OCI-LY1 (cell line): ENCODE data around the gene STK32C.
"Not testable (repeated sequence)": the region's sequence is repeated elsewhere in the genome, so short reads cannot be mapped to it uniquely, and the experiment has no call there.

Source experiments
- H2AFZ ChIP-seq: fragments of 200-600 bp; sonication (generic), shearing (Covaris generic); 2 replicates; pipeline ENCODE4 v1.6.0; 2014; ENCODE audit warnings: antibody characterized with exemption, mild to moderate bottlenecking, low read length
- H3F3A ChIP-seq: fragments of 200-600 bp; sonication (generic), shearing (Covaris generic); 2 replicates; pipeline ENCODE4 v1.6.0; 2014; ENCODE audit warnings: mild to moderate bottlenecking, antibody characterized with exemption, low read length, moderate library complexity; ENCODE audit not compliant: insufficient read depth
- H3K27ac ChIP-seq: fragments of 200-600 bp; sonication (generic); 2 replicates; pipeline ENCODE4 v1.5.1; 2014; ENCODE audit warnings: low read length, mixed run types, mild to moderate bottlenecking, low read depth; ENCODE audit not compliant: poor library complexity, severe bottlenecking
- H3K27me3 ChIP-seq: fragments of 200-600 bp; sonication (generic); 2 replicates; pipeline ENCODE4 v1.6.0; 2014; ENCODE audit warnings: antibody characterized with exemption, mild to moderate bottlenecking, low read length, moderate library complexity; ENCODE audit not compliant: insufficient read depth
- H3K36me3 ChIP-seq: fragments of 200-600 bp; sonication (generic); 2 replicates; pipeline ENCODE4 v1.6.1; 2014; ENCODE audit warnings: mild to moderate bottlenecking, antibody characterized with exemption, low read length, moderate library complexity, mixed read lengths; ENCODE audit not compliant: insufficient read depth
- H3K4me1 ChIP-seq: fragments of 200-600 bp; sonication (generic); 2 replicates; pipeline ENCODE4 v1.5.1; 2014; ENCODE audit warnings: mild to moderate bottlenecking, low read length, moderate library complexity; ENCODE audit not compliant: insufficient read depth, severe bottlenecking
- H3K4me2 ChIP-seq: fragments of 200-600 bp; sonication (generic), shearing (Covaris generic); 2 replicates; pipeline ENCODE4 v1.6.1; 2014; ENCODE audit warnings: low read length
- H3K4me3 ChIP-seq: fragments of 200-600 bp; sonication (generic); 2 replicates; pipeline ENCODE4 v1.5.1; 2014; ENCODE audit warnings: low read length, low read depth, mild to moderate bottlenecking, mixed read lengths; ENCODE audit not compliant: poor library complexity, severe bottlenecking
- H3K79me2 ChIP-seq: fragments of 200-600 bp; shearing (Covaris generic); 2 replicates; pipeline ENCODE4 v1.6.1; 2016; ENCODE audit warnings: mixed run types, low read length, mixed read lengths; ENCODE audit not compliant: insufficient read depth
- H3K9ac ChIP-seq: fragments of 200-600 bp; sonication (generic), shearing (Covaris generic); 2 replicates; pipeline ENCODE4 v1.6.1; 2014; ENCODE audit warnings: mild to moderate bottlenecking, low read length, mixed read lengths
- H3K9me2 ChIP-seq: fragments of 200-600 bp; sonication (generic), shearing (Covaris generic); 2 replicates; pipeline ENCODE4 v1.6.1; 2014; ENCODE audit warnings: low read depth, mild to moderate bottlenecking, low read length, mixed read lengths
- H3K9me3 ChIP-seq: fragments of 200-600 bp; shearing (Covaris generic); 2 replicates; pipeline ENCODE4 v1.6.1; 2014; ENCODE audit warnings: low read length, mixed read lengths
- H4K20me1 ChIP-seq: fragments of 200-600 bp; sonication (generic), shearing (Covaris generic); 2 replicates; pipeline ENCODE4 v1.6.0; 2016; ENCODE audit warnings: mild to moderate bottlenecking, low read length; ENCODE audit not compliant: insufficient read depth
- CTCF ChIP-seq: fragments of 200-600 bp; sonication (generic), shearing (Covaris generic); IDR thresholded peaks from 2 replicates; pipeline ENCODE4 v1.5.1; 2017; ENCODE audit warnings: mild to moderate bottlenecking, antibody characterized with exemption, low read length, moderate library complexity, mixed read lengths
- EZH2 ChIP-seq: fragments of 200-600 bp; sonication (generic), shearing (Covaris generic); IDR thresholded peaks from 2 replicates; pipeline ENCODE4 v1.8.0; 2017; ENCODE audit warnings: borderline replicate concordance, mixed run types, mild to moderate bottlenecking, antibody characterized with exemption, low read length, moderate library complexity, mixed read lengths

The STK32C gene

GRCh38 chr10:132339276-132339675 lies 31.5 kb upstream of the STK32C start:
- H3K9me2 ChIP-seq: no peaks in the 10 kb centered on the region
- H3K4me1 ChIP-seq: no peaks in the 10 kb centered on the region
- H2AFZ ChIP-seq: no peak overlapping the region
- TF ChIP-seq CTCF (no peak), EZH2 (no peak)
- no peaks in the 10 kb centered on the region for H3K9me3 ChIP-seq
- no peaks in the 10 kb centered on the region for H4K20me1 ChIP-seq
- H3K4me2 ChIP-seq: no peak overlapping the region
- H3K27ac ChIP-seq: no peak overlapping the region
- no peaks in the 10 kb centered on the region for H3K27me3 ChIP-seq
- no peak overlapping the region for H3K9ac ChIP-seq
- no peak overlapping the region for H3K4me3 ChIP-seq
- H3K36me3 ChIP-seq: no peaks in the 10 kb centered on the region
- H3K79me2 ChIP-seq: no peaks in the 10 kb centered on the region
- no peaks in the 10 kb centered on the region for H3F3A ChIP-seq

- Histone ChIP-seq H3K4me2 (no peak overlapping the region), H3K27me3 (no peaks in the 10 kb centered on the region), H3K27ac (no peak overlapping the region), H3K9me3 (no peaks in the 10 kb centered on the region), H3F3A (no peaks in the 10 kb centered on the region), H3K4me1 (no peaks in the 10 kb centered on the region), H3K4me3 (no peak overlapping the region), H3K9me2 (no peaks in the 10 kb centered on the region), H3K9ac (no peak overlapping the region), H3K36me3 (no peaks in the 10 kb centered on the region), H3K79me2 (no peaks in the 10 kb centered on the region), H4K20me1 (no peaks in the 10 kb centered on the region), H2AFZ (no peak overlapping the region)
- TF ChIP-seq CTCF (no peak), EZH2 (no peak)
These were observed 31.1 kb upstream of the STK32C start for GRCh38 chr10:132338876-132339275.

GRCh38 chr10:132337854-132338253 lies 30.1 kb upstream of the STK32C start:
- not testable (repeated sequence) for H2AFZ ChIP-seq, H3K9me3 ChIP-seq, H3K4me2 ChIP-seq, H3K27me3 ChIP-seq, H3K4me1 ChIP-seq, H3K36me3 ChIP-seq, H3K27ac ChIP-seq, H3K9me2 ChIP-seq, H3F3A ChIP-seq, H3K4me3 ChIP-seq, H3K9ac ChIP-seq, H3K79me2 ChIP-seq, H4K20me1 ChIP-seq

- Histone ChIP-seq H3K36me3 (no peaks in the 10 kb centered on the region), H2AFZ (no peak overlapping the region), H3K79me2 (no peaks in the 10 kb centered on the region), H3K4me3 (no peak overlapping the region), H3F3A (no peaks in the 10 kb centered on the region), H3K9ac (no peak overlapping the region), H3K27ac (no peak overlapping the region), H3K4me1 (peaks cover 14% of the 10 kb centered on the region), H3K9me3 (no peaks in the 10 kb centered on the region), H3K4me2 (no peak overlapping the region), H4K20me1 (no peaks in the 10 kb centered on the region), H3K9me2 (no peaks in the 10 kb centered on the region), H3K27me3 (no peaks in the 10 kb centered on the region)
- TF ChIP-seq EZH2: no peak
These were observed 29.2 kb upstream of the STK32C start for GRCh38 chr10:132336919-132337407.
